Kidney (tissue), 14 donors: ENCODE results near the gene IDUA. TPM values are rescaled to one million over a fixed set of nuclear protein-coding genes. Genes with fewer than 3 reads are reported as not detected.

Source experiments
- DNase-seq, 5 donors: peaks; one replicate each; pipeline ENCODE4 v3.0.0-alpha.2; 2013 to 2020
- FAIRE-seq: peaks from 2 replicates; lab custom pipeline; 2012; peaks lifted over from hg19 to GRCh38; lab: Jason Lieb, UNC
- H3K27ac ChIP-seq, 2 donors: one replicate each; pipeline ENCODE4 v1.7.0; 2013; ENCODE audit warnings: low read depth in 2 of 2, low read length in 2 of 2, inconsistent platforms in 1 of 2
- H3K27me3 ChIP-seq: one replicate; pipeline ENCODE4 v1.7.1; 2013; ENCODE audit warnings: low read length, inconsistent platforms; ENCODE audit not compliant: control insufficient read depth, insufficient read depth
- H3K36me3 ChIP-seq, 3 donors: one replicate each; pipeline versions ENCODE4 v1.7.0 to v1.7.1; 2013; ENCODE audit warnings: low read length in 3 of 3, control low read depth in 1 of 3, inconsistent platforms in 1 of 3; ENCODE audit not compliant: insufficient read depth in 3 of 3, control insufficient read depth in 2 of 3
- H3K4me1 ChIP-seq, 3 donors: one replicate each; pipeline versions ENCODE4 v1.7.0 to v1.7.1; 2013; ENCODE audit warnings: low read length in 3 of 3, inconsistent platforms in 1 of 3, low read depth in 1 of 3; ENCODE audit not compliant: control insufficient read depth in 2 of 3, insufficient read depth in 2 of 3
- H3K4me3 ChIP-seq, 3 donors: one replicate each; pipeline versions ENCODE4 v1.7.0 to v1.8.1; 2013; ENCODE audit warnings: low read length in 3 of 3, control low read depth in 1 of 3, inconsistent platforms in 1 of 3
- H3K9ac ChIP-seq, 3 donors: one replicate each; pipeline versions ENCODE4 v1.7.0 to v1.7.1; 2013; ENCODE audit warnings: low read length in 3 of 3, control low read depth in 1 of 3, inconsistent platforms in 1 of 3
- H3K9me3 ChIP-seq, 3 donors: one replicate each; pipeline versions ENCODE4 v1.7.0 to v1.7.1; 2013; ENCODE audit warnings: low read length in 3 of 3, control low read depth in 1 of 3, inconsistent platforms in 1 of 3; ENCODE audit not compliant: control insufficient read depth in 2 of 3, insufficient read depth in 1 of 3
- CTCF ChIP-seq: IDR thresholded peaks from 3 replicates; pipeline ENCODE4 v1.5.1; 2012; ENCODE audit warnings: mild to moderate bottlenecking, moderate library complexity, borderline replicate concordance; ENCODE audit not compliant: insufficient read depth; ENCODE audit errors: extremely low read depth
- intact Hi-C: fragments of 100-400 bp; cut with DNase I; formaldehyde crosslinking; loops from one replicate; pipeline ENCODE4 v1.11.1; 2022
- polyA plus RNA-seq: library from polyadenylated mRNA; stranded (reverse); fragments of 350-450 nt; fragmentation: Illumina TruSeq; extraction: RNeasy Lipid Tissue Mini Kit (QIAGEN cat#74804); gene quantifications from one replicate; pipeline ENCODE4 v1.2.3, GENCODE V29; 2014; ENCODE audit warnings: low read depth, low replicate concordance; ENCODE audit not compliant: insufficient read depth
- total RNA-seq: library from RNA; stranded (reverse); fragmentation: NEBNext Ultra II Directional; extraction: Animal tissue kit (Norgen Biotek cat#: 25700); gene quantifications from one replicate; pipeline ENCODE4 v1.2.1, GENCODE V29; 2021
- donor health status: control.
- donor health status: control.
- donor health status: control.
- donor health status: control.
- donor health status: control.
- donor health status: DM: yes; HTN: yes; CAD: no.
- donor health status: Normal renal cell carcinoma (clear cell type).

The IDUA gene
- total and polyA plus RNA-seq, 2 donors from 2014 or later, result 11.9 to 58.5 TPM

- no peak overlapping the region for H3K9ac ChIP-seq
- no peak overlapping the region for H3K4me3 ChIP-seq
- no peak overlapping the region for H3K27ac ChIP-seq
- H3K9me3 ChIP-seq, result no peaks in the 10 kb centered on the region
- TF ChIP-seq CTCF, result no peak
- H3K27me3 ChIP-seq, result peaks cover 19% of the 10 kb centered on the region
- no peaks in the 10 kb centered on the region for H3K36me3 ChIP-seq
- intact Hi-C loops, result no loop called here
- DNase-seq (no peak), FAIRE-seq (no peak)
- peaks cover 0 to 10% (median 5%) of the 10 kb centered on the region in 3 donors for H3K4me1 ChIP-seq
These were observed 13.9 kb downstream of the IDUA start for GRCh38 chr4:1000686-1001260.

GRCh38 chr4:1001561-1002130 is 14.8 kb downstream of the IDUA start:
- no peak overlapping the region for H3K9ac ChIP-seq
- no peak overlapping the region for H3K27ac ChIP-seq
- H3K9me3 ChIP-seq, result no peaks in the 10 kb centered on the region
- FAIRE-seq (no peak), DNase-seq (no peak)
- H3K36me3 ChIP-seq, result no peaks in the 10 kb centered on the region
- H3K27me3 ChIP-seq, result peaks cover 19% of the 10 kb centered on the region
- peaks cover 0 to 10% (median 5%) of the 10 kb centered on the region in 3 donors for H3K4me1 ChIP-seq
- no peak for TF ChIP-seq CTCF
- H3K4me3 ChIP-seq, result no peak overlapping the region
- intact Hi-C loops, result no loop called here

- no peaks in the 10 kb centered on the region for H3K36me3 ChIP-seq
- DNase-seq (peak in 2 of 5 donors; percentile 43 to 51), FAIRE-seq (no peak)
- peaks cover 19% of the 10 kb centered on the region for H3K27me3 ChIP-seq
- intact Hi-C loops, result no loop called here
- H3K9me3 ChIP-seq, result no peaks in the 10 kb centered on the region
- H3K4me1 ChIP-seq, result peaks cover 0 to 10% (median 5%) of the 10 kb centered on the region in 3 donors
- no peak overlapping the region for H3K9ac ChIP-seq
- no peak for TF ChIP-seq CTCF
- no peak overlapping the region for H3K27ac ChIP-seq
- H3K4me3 ChIP-seq, result no peak overlapping the region
These were observed 15.3 kb downstream of the IDUA start for GRCh38 chr4:1002131-1002630.
